SU-DHL-6 (cell line): ENCODE measurements around the gene FAM20A.

Experiments used
- EZH2phosphoT487 ChIP-seq: fragments of 200-600 bp; sonication (generic), shearing (Covaris generic); conservative IDR thresholded peaks from 2 replicates; pipeline ENCODE4 v1.6.1; 2018; ENCODE audit warnings: mild to moderate bottlenecking, antibody characterized with exemption, low read length, moderate library complexity, mixed read lengths
- TF ChIP-seq, protein P1 (sequence below): fragments of 200-600 bp; sonication (generic); IDR thresholded peaks from one replicate; pipeline ENCODE4 v1.5.1; 2017; ENCODE audit warnings: antibody characterized with exemption, mild to moderate bottlenecking, low read length, moderate library complexity; ENCODE audit not compliant: insufficient read depth, poor library complexity, severe bottlenecking

DNA sequence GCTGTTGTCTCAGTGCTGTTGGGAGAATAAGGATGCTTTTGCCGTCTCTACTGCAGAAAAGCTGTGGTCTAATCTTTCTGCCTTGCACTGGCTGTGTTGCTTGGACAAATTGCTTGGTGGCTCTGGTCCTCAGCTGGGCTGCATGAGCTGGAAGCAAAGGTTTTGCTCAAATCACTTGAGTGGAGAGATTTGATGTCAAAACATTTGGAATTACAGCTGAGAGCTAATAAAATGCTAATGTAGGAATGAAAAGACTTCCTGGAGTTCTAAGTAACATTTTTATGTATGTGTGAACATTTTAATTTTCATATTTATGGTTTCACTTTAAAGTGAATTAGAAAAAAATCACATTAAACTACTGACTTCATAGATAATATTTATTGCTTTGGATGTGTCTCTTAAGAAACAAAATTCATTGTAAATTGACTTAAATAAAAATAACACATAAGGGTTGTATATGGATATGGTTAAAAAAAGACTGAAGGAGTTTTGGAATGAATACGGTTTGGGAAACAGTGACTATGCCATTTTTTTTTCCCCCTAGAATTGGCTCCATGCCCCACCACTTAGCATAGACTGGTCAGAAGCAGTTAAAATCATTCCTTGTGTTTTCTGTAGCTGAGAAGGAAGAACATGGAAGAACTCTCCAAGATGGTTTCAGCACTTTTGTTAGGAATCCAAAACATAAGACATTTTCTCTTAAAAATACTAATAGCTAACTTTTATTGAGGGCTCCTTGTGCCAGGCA is 39.2 kb upstream of the FAM20A start:
- TF ChIP-seq, protein P1, sequence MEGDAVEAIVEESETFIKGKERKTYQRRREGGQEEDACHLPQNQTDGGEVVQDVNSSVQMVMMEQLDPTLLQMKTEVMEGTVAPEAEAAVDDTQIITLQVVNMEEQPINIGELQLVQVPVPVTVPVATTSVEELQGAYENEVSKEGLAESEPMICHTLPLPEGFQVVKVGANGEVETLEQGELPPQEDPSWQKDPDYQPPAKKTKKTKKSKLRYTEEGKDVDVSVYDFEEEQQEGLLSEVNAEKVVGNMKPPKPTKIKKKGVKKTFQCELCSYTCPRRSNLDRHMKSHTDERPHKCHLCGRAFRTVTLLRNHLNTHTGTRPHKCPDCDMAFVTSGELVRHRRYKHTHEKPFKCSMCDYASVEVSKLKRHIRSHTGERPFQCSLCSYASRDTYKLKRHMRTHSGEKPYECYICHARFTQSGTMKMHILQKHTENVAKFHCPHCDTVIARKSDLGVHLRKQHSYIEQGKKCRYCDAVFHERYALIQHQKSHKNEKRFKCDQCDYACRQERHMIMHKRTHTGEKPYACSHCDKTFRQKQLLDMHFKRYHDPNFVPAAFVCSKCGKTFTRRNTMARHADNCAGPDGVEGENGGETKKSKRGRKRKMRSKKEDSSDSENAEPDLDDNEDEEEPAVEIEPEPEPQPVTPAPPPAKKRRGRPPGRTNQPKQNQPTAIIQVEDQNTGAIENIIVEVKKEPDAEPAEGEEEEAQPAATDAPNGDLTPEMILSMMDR: no peak
- no peak for TF ChIP-seq EZH2phosphoT487
